Measurements from ENCODE around the gene IL17B. TPM values are rescaled to one million over a fixed set of nuclear protein-coding genes. Genes with fewer than 3 reads are reported as not detected.
A peak's percentile ranks its signal among the peaks of the same experiment; 100 is the strongest.

IL17B gene
- total and polyA plus RNA-seq, 2 of the 13 experiments (the other 11 are each of a cell fraction or from before 2014, with no cell fraction given), result 0.29 to 2.6 TPM

DNA sequence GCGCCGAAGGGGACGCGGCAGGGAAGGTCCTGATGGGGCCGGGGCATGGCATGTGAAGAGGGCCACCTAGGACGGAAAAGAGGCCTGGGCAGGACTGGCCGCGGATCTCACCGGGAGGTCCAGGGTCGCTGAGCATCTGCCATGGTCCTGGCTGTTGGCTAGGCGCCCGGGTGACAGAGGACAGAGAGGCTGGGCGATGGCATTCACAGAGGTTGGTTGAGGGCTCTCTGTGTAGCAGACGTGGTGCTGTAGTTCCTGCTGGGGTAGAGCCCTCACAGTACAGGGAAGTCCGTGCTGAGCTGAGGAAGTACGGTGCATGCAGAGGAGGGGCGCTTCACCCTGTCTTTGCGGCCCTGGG lies 20.8 kb downstream of the IL17B start:
- no peaks in the 10 kb centered on the region for H3K79me2 ChIP-seq (ENCODE audit: insufficient read depth, low read length)
- peaks cover 26% of the 10 kb centered on the region for H3K4me1 ChIP-seq (ENCODE audit: insufficient read depth, low read length)
- ATAC-seq, result peak; percentile 39
- H3K4me3 ChIP-seq (replicated peaks in 1 of 3; ENCODE audit: insufficient read depth in 1 of 3, low read depth in 2 of 3, low read length in 3 of 3), result peak overlapping the region; percentile 60 to 79 (median 63)
- in situ Hi-C loops (cut with HindIII; ENCODE audit: extremely low pct_ligation_motif_present, low pct_unique_long_range_greater_than_20kb), result no loop called here
- no peak for DNase-seq (ENCODE audit: low spot score)
- H3K27me3 ChIP-seq (ENCODE audit: control insufficient read depth in 1 of 2, insufficient read depth in 2 of 2, low read length in 2 of 2), result no peaks in the 10 kb centered on the region
- POLR2A ChIA-PET, result interaction anchor here (1.1 to 3.8 kb wide), 6 partner anchors 9 to 193 kb away, joined by 3 to 32 read pairs (median 9); partner anchors contain the start of genes CSNK1A1 and GRPEL2
- CTCF ChIA-PET (ENCODE audit: low intra/inter-chr PET ratio, low total read pairs), result no interaction called here
- WGBS (ENCODE audit: low lambda C conversion rate), result 3% methylated on average over 9 of the region's 18 CpGs
- intact Hi-C loops (cut with micrococcal nuclease; ENCODE audit: unreplicated experiment), result no loop called here
- peak overlapping the region; percentile 44; the same call in 1 of the 2 replicates for H3K9ac ChIP-seq (ENCODE audit: insufficient read depth, low read depth, low read length)
- no peak overlapping the region for H2AFZ ChIP-seq (ENCODE audit: low read length)
- peak overlapping the region; percentile 94 for H3K4me2 ChIP-seq (ENCODE audit: low read depth, low read length)
- BruUV-seq (replicated peaks), result no TSS peak
- FAIRE-seq, result no peak
- peaks cover 3 to 5% of the 10 kb centered on the region in 2 experiments; a peak in 2 of 5 replicates for H3K36me3 ChIP-seq (replicated peaks in 1 of 2; ENCODE audit: control insufficient read depth in 1 of 2, insufficient read depth in 2 of 2, low read length in 2 of 2)
- H4K20me1 ChIP-seq (ENCODE audit: insufficient read depth, low read length), result no peaks in the 10 kb centered on the region
- no peaks in the 10 kb centered on the region for H3K9me3 ChIP-seq (ENCODE audit: low read length)
- H3K27ac ChIP-seq (ENCODE audit: extremely low read length, insufficient read depth, low read length), result no peak overlapping the region
- 0 out of 2 replicates have a peak, but pooled peaks have one; percentile 52 for TF ChIP-seq ZNF891 (CRISPR knock-in tag; IDR thresholded peaks at IDR 0.05)
- TF ChIP-seq ZNF788 (CRISPR knock-in tag; IDR thresholded peaks at IDR 0.05; ENCODE audit: borderline replicate concordance), result no peak
- TF ChIP-seq, protein P1, sequence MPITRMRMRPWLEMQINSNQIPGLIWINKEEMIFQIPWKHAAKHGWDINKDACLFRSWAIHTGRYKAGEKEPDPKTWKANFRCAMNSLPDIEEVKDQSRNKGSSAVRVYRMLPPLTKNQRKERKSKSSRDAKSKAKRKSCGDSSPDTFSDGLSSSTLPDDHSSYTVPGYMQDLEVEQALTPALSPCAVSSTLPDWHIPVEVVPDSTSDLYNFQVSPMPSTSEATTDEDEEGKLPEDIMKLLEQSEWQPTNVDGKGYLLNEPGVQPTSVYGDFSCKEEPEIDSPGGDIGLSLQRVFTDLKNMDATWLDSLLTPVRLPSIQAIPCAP (CRISPR knock-in tag; IDR thresholded peaks at IDR 0.05; ENCODE audit: low read depth), result no peak
- TF ChIP-seq PHB2 (IDR thresholded peaks at IDR 0.05; ENCODE audit: partially characterized antibody), result no peak
- TF ChIP-seq CHD2 (IDR thresholded peaks at IDR 0.05; ENCODE audit: low read depth, low read length), result no peak
- no peak for TF ChIP-seq ZNF792 (CRISPR knock-in tag; IDR thresholded peaks at IDR 0.05)
- 0 out of 2 replicates have a peak, but pooled peaks have one; percentile 4 for TF ChIP-seq ZNF709 (CRISPR knock-in tag; IDR thresholded peaks at IDR 0.05)
- no peak for TF ChIP-seq FOXK1 (CRISPR knock-in tag; IDR thresholded peaks at IDR 0.05; ENCODE audit: borderline replicate concordance, low read depth)
- TF ChIP-seq NFE2L1 (CRISPR knock-in tag; IDR thresholded peaks at IDR 0.05; ENCODE audit: borderline replicate concordance), result no peak
- no peak for TF ChIP-seq KAT8 (CRISPR knock-in tag; IDR thresholded peaks at IDR 0.05)
- TF ChIP-seq, protein P2, sequence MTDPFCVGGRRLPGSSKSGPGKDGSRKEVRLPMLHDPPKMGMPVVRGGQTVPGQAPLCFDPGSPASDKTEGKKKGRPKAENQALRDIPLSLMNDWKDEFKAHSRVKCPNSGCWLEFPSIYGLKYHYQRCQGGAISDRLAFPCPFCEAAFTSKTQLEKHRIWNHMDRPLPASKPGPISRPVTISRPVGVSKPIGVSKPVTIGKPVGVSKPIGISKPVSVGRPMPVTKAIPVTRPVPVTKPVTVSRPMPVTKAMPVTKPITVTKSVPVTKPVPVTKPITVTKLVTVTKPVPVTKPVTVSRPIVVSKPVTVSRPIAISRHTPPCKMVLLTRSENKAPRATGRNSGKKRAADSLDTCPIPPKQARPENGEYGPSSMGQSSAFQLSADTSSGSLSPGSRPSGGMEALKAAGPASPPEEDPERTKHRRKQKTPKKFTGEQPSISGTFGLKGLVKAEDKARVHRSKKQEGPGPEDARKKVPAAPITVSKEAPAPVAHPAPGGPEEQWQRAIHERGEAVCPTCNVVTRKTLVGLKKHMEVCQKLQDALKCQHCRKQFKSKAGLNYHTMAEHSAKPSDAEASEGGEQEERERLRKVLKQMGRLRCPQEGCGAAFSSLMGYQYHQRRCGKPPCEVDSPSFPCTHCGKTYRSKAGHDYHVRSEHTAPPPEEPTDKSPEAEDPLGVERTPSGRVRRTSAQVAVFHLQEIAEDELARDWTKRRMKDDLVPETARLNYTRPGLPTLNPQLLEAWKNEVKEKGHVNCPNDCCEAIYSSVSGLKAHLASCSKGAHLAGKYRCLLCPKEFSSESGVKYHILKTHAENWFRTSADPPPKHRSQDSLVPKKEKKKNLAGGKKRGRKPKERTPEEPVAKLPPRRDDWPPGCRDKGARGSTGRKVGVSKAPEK (CRISPR knock-in tag; IDR thresholded peaks at IDR 0.05; ENCODE audit: borderline replicate concordance), result no peak
- TF ChIP-seq ZNF713 (CRISPR knock-in tag; IDR thresholded peaks at IDR 0.05), result 0 out of 2 replicates have a peak, but pooled peaks have one; percentile 55
- TF ChIP-seq, protein P3, sequence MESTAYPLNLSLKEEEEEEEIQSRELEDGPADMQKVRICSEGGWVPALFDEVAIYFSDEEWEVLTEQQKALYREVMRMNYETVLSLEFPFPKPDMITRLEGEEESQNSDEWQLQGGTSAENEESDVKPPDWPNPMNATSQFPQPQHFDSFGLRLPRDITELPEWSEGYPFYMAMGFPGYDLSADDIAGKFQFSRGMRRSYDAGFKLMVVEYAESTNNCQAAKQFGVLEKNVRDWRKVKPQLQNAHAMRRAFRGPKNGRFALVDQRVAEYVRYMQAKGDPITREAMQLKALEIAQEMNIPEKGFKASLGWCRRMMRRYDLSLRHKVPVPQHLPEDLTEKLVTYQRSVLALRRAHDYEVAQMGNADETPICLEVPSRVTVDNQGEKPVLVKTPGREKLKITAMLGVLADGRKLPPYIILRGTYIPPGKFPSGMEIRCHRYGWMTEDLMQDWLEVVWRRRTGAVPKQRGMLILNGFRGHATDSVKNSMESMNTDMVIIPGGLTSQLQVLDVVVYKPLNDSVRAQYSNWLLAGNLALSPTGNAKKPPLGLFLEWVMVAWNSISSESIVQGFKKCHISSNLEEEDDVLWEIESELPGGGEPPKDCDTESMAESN (CRISPR knock-in tag; conservative IDR thresholded peaks at IDR 0.05), result no peak
- no peak for TF ChIP-seq STAG1 (CRISPR knock-in tag; IDR thresholded peaks at IDR 0.05)
- no peak for TF ChIP-seq ZNF30 (CRISPR knock-in tag; IDR thresholded peaks at IDR 0.05)
- no peak for TF ChIP-seq ZNF232 (CRISPR knock-in tag; IDR thresholded peaks at IDR 0.05; ENCODE audit: borderline replicate concordance)
- TF ChIP-seq, protein P4, sequence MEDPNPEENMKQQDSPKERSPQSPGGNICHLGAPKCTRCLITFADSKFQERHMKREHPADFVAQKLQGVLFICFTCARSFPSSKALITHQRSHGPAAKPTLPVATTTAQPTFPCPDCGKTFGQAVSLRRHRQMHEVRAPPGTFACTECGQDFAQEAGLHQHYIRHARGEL (CRISPR knock-in tag; IDR thresholded peaks at IDR 0.05), result no peak
- TF ChIP-seq RNF2 (conservative IDR thresholded peaks at IDR 0.05; ENCODE audit: low read depth), result no peak
- TF ChIP-seq ATF7 (IDR thresholded peaks at IDR 0.05), result no peak
- TF ChIP-seq ATF7 (CRISPR knock-in tag; IDR thresholded peaks at IDR 0.05), result no peak
- TF ChIP-seq NR2C2 (CRISPR knock-in tag; IDR thresholded peaks at IDR 0.05; ENCODE audit: borderline replicate concordance), result no peak
- no peak for TF ChIP-seq KDM4B (CRISPR knock-in tag; IDR thresholded peaks at IDR 0.05)
